GM23248 (cell line): Measurements from ENCODE around the gene YBX3.

Source experiments
- EZH2 ChIP-seq: fragments of 200-600 bp; sonication (generic); IDR thresholded peaks from 2 replicates; pipeline ENCODE4 v1.6.1; 2018; ENCODE audit warnings: antibody characterized with exemption, mild to moderate bottlenecking; ENCODE audit not compliant: insufficient read depth, poor library complexity, severe bottlenecking
- EZH2phosphoT487 ChIP-seq: fragments of 200-600 bp; sonication (generic); IDR thresholded peaks from 2 replicates; pipeline ENCODE4 v1.6.1; 2018; ENCODE audit warnings: antibody characterized with exemption, moderate library complexity, mild to moderate bottlenecking, low read depth; ENCODE audit not compliant: insufficient read depth

GRCh38 chr12:10730559-10730958 is 7.4 kb upstream of the YBX3 start:
- no peak for TF ChIP-seq EZH2
- TF ChIP-seq EZH2phosphoT487 = no peak
